IPS DF 19.7 (cell line): ENCODE measurements around the gene EFCAB5.
"Not testable (repeated sequence)": the region's sequence is repeated elsewhere in the genome, so short reads cannot be mapped to it uniquely, and the experiment has no call there.

Source experiments
- DNase-seq: peaks from one replicate; pipeline ENCODE4 v3.0.0-alpha.2; 2013; ENCODE audit warnings: low read depth, low spot score

EFCAB5 gene

GRCh38 chr17:29935909-29936308 lies 5.5 kb upstream of the EFCAB5 start:
- DNase-seq = not testable (repeated sequence)

GRCh38 chr17:29936724-29937123 lies 4.7 kb upstream of the EFCAB5 start:
- DNase-seq = no peak

DNA sequence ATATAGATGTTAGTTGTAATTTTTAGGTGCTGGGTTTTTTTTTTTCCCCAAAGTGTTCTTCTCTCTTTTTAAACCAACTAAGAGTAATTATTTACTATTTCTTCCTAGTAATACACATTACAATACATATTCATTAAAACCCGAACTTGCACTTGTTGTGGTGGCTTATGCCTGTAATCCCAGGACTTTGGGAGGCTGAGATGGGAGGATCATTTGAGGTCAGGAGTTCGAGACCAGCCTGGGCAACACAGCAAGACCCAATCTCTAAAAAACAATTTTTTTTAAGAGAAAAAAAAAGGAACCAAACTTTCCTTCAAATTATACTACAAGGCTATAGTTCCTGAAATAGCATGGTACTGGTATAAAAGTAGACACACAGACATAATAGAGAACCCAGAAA lies 3.8 kb downstream of the EFCAB5 start:
- no peak for DNase-seq

GRCh38 chr17:29948448-29949215 lies 7.2 kb downstream of the EFCAB5 start:
- no peak for DNase-seq

DNA sequence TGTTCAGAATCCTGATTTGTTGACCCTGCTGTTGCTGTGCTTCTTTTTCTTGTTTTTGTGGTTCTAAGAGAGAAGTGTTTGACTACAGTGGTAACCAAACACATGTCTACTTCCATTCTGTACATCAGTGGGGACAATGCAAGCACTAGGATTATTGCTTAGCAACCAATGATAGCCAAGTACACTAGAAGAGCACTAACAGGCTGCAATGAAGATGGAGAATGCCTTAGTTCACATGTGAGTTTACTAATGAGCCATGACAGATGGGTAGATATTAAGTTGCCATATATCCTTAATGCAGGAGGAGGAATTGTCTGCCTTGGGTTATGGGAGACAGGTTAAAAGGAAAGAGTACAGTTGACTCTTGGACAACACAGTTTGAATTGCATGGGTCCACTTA lies 8.3 kb downstream of the EFCAB5 start:
- no peak for DNase-seq

DNA sequence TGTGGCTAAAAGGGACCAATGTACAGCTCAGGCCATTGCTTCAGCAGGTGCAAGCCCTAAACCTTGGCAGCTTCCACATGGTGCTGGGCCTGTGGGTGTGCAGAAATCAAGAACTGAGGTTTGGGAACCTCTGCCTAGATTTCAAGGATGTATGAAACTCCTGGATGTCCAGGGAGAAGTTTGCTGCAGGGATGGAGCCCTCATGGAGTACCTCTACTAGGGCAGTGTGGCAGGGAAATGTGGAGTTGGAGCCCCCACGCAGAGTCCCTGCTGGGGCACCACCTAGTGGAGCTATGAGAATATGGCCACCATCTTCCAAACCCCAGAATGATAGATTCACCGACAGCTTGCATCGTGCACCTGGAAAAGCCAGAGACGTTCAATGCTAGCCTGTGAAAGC lies 13.0 kb downstream of the EFCAB5 start:
- no peak for DNase-seq

DNA sequence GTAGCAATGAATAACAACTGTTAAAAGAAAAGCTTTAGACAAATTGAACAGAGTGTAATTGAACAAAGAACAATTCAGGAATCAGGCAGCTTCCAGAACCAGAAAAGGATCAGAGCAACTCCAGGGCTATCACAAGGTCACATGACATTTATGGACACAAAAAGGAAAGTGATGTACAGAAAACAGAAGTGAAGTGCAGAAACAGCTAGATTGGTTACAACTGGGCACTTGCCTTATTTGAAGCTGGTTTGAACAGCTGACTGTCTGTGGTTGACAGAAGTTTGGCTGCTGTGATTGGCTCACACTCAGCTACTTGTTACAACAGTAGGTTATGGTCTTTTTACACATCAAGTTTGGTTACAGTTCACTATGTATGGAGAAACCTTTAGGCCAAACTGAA lies 14.8 kb downstream of the EFCAB5 start:
- DNase-seq = no peak

DNA sequence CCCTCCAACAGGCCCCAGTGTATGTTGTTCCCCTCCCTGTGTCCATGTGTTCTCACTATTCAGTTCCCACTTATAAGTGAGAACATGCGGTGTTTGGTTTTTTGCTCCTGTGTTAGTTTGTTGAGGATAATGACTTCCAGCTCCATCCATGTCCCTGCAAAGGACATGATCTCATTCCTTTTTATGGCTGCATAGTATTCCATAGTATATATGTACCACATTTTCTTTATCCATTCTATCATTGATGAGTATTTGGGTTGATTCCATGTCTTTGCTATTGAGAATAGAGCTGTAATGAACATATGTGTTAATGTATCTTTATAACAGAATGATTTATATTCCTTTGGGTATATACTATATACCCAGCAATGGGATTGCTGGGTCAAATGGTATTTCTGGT lies 16.1 kb downstream of the EFCAB5 start:
- DNase-seq = not testable (repeated sequence)

- no peak for DNase-seq
These were observed 17.7 kb downstream of the EFCAB5 start for GRCh38 chr17:29958947-29959657.

GRCh38 chr17:29959658-29960337 lies 18.4 kb downstream of the EFCAB5 start:
- no peak for DNase-seq

GRCh38 chr17:29962656-29963055 lies 21.2 kb downstream of the EFCAB5 start:
- DNase-seq = no peak

- no peak for DNase-seq
These were observed 26.8 kb downstream of the EFCAB5 start for GRCh38 chr17:29968271-29968670.

GRCh38 chr17:29972277-29972676 lies 30.8 kb downstream of the EFCAB5 start:
- no peak for DNase-seq

DNA sequence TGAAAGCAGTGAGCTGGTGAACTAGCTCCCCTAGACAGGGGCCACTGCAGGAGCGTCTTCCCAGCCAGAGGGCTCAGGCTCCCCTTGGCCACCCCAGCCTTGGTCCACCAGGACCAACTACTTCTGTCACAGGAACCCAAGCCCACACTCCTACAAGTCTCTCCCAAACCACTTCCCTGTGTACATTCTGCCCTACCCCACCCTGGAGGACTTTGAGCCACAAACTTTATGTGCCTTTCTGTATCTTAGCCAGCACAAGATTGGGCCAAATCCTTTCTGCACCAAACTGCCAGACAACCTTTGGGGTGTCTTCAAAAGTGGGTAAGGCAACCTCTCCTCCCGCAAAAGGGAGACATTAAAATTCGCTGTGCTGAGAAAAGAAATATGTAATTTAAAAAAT lies 31.6 kb downstream of the EFCAB5 start:
- no peak for DNase-seq

DNA sequence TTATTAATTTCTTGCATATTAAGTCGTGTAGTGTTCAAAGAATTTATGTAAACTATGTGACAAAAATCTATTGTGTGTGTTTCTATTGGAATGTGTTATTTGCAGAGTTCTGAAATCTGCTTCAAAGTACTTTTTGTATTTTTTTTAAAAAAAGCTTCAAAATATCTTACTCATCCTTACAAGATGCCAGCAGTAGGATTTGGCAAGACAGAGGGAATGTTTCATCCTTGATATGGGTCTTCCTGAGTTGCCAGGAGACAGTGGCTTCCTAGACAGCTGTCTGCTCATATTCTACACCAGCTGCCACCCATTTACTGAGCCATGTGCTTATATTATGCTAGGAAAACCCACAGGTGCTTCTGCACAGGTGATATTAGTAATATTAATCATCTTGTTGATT lies 36.4 kb downstream of the EFCAB5 start:
- no peak for DNase-seq

- no peak for DNase-seq
These were observed 38.8 kb downstream of the EFCAB5 start for GRCh38 chr17:29980261-29980660.

DNA sequence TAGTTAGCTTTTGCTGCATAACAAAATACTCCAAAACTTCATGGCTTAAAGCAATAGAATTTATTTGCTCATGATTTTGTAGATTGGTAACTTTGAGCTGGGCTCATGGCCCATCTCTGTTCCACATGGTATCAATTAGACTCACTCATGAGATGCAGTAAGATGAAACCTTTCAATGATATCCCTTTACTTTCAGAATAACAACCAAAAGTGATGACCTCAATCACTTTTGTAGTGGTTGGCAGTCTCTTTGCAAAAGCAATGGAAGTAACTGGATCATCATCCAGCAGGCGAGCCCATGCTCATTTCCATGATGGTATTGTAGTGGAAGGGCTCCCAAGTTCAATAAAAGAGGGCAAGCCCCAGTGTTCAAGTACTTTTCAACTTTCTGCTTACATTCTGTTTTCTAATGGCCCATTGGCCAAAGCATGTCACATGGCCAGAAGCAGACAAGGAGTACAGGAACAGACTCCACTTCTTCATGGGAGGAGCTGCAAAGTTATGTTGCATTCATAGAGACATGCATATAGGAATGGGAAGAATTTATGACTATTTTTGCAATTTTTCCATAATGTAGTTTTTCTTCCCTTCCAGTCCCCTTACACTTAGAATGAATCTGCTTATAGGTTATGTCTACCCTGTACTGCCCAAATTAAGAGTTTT lies 41.7 kb downstream of the EFCAB5 start:
- DNase-seq = no peak

GRCh38 chr17:29996458-29996857 lies 55.0 kb downstream of the EFCAB5 start:
- no peak for DNase-seq

- DNase-seq = no peak
These were observed 58.7 kb downstream of the EFCAB5 start for GRCh38 chr17:30000001-30000754.

- DNase-seq = no peak
These were observed 59.4 kb downstream of the EFCAB5 start for GRCh38 chr17:30000755-30001257.

DNA sequence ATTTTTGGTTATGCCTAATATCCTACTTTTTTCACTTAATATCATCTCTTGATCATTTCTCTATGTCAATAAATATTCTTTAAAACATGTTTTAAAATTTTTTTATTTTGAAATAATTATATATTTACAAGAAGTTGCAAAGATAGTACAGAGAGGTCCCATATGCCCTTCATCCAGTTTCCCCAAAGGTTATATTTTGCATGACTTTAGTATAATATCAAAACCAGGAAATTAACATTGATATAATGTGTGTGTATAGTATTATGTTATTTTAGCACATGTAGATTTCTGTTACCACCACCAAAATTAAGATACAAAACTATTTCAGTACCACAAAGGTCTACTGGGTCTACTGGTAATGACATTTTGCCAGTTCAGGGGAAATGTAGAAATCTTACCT lies 60.7 kb downstream of the EFCAB5 start:
- no peak for DNase-seq
